ENCODE measurements around the gene MAP1S. TPM values are rescaled to one million over a fixed set of nuclear protein-coding genes. Genes with fewer than 3 reads are reported as not detected.
A peak's percentile ranks its signal among the peaks of the same experiment; 100 is the strongest.

Gene MAP1S
- polyA plus RNA-seq, 4 donors = 18.0 to 26.4 (median 21.9) TPM

DNA sequence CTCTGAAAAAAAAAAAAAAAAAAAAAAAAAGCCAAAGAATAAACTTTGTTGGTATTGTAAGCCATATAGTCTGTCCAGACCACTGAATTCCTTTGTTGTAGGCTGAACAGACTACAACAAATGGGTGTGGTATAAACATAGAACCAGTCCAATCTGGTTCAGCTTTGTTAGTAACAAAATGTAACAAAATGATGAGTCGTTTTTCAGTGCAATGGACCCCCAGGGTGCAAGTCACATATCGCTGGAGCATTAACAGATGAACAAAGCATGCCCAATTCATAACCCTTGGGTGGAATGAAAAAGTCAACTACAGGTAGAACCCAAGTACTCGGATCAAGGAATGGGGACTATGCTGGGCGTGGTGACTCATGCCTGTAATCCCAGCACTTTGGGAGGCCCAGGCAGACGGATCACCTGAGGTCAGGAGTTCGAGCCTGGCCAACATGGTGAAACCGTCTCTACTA is 18.4 kb downstream of the MAP1S start:
- Histone ChIP-seq H3K36me3 (ENCODE audit: control insufficient read depth in 3 of 3, insufficient read depth in 2 of 3, low read depth in 1 of 3, low read length in 3 of 3) (peaks cover 4 to 35% (median 8%) of the 10 kb centered on the region in 3 donors), H3K4me1 (ENCODE audit: control insufficient read depth in 3 of 3, insufficient read depth in 2 of 3, low read depth in 1 of 3, low read length in 2 of 3) (no peaks in the 10 kb centered on the region), H3K27ac (ENCODE audit: low read depth in 1 of 3, low read length in 2 of 3) (no peak overlapping the region), H3K4me3 (ENCODE audit: low read depth in 1 of 3, low read length in 3 of 3) (no peak overlapping the region), H3K27me3 (ENCODE audit: control insufficient read depth in 3 of 3, insufficient read depth in 3 of 3, low read length in 3 of 3) (no peaks in the 10 kb centered on the region), H3K9me3 (ENCODE audit: control insufficient read depth in 2 of 2, insufficient read depth in 1 of 2, low read depth in 1 of 2, low read length in 1 of 2) (peaks cover 0 to 11% of the 10 kb centered on the region in 2 donors)
- WGBS, 3 donors = 80 to 85% (median 83%) methylated on average over 7 of the region's 7 CpGs
- DNase-seq (no peak), FAIRE-seq (no peak)

GRCh38 chr19:17739121-17739875 is 20.0 kb downstream of the MAP1S start:
- Histone ChIP-seq H3K36me3 (ENCODE audit: control insufficient read depth in 3 of 3, insufficient read depth in 2 of 3, low read depth in 1 of 3, low read length in 3 of 3) (peaks cover 0 to 19% (median 4%) of the 10 kb centered on the region in 3 donors), H3K4me3 (ENCODE audit: low read depth in 1 of 3, low read length in 3 of 3) (no peak overlapping the region), H3K27me3 (ENCODE audit: control insufficient read depth in 3 of 3, insufficient read depth in 3 of 3, low read length in 3 of 3) (no peaks in the 10 kb centered on the region), H3K4me1 (ENCODE audit: control insufficient read depth in 3 of 3, insufficient read depth in 2 of 3, low read depth in 1 of 3, low read length in 2 of 3) (no peaks in the 10 kb centered on the region), H3K27ac (ENCODE audit: low read depth in 1 of 3, low read length in 2 of 3) (no peak overlapping the region), H3K9me3 (ENCODE audit: control insufficient read depth in 2 of 2, insufficient read depth in 1 of 2, low read depth in 1 of 2, low read length in 1 of 2) (peaks cover 0 to 11% of the 10 kb centered on the region in 2 donors)
- FAIRE-seq (no peak), DNase-seq (no peak)
- WGBS, 3 donors = 63 to 82% (median 80%) methylated on average over 17 to 18 of the region's 18 CpGs

DNA sequence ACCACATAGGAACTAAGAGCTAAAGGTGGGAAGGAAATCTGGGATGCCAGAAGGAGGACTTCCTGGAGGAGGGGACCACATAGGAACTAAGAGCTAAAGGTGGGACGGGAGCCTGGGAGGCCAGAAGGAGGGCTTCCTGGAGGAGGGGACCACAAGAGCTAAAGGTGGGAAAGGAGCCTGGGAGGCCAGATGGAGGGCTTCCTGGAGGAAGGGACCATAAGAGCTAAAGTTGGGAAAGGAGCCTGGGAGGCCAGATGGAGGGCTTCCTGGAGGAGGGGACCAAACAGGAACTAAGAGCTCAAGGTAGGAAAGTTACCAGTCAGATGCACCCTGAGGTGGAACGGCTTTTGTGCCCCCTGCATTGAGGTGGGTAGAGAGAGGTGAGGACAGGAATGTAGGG is 22.2 kb downstream of the MAP1S start:
- Histone ChIP-seq H3K27me3 (ENCODE audit: control insufficient read depth in 3 of 3, insufficient read depth in 3 of 3, low read length in 3 of 3) (peaks cover 0 to 2% (median 0%) of the 10 kb centered on the region in 3 donors), H3K9me3 (ENCODE audit: control insufficient read depth in 2 of 2, insufficient read depth in 1 of 2, low read depth in 1 of 2, low read length in 1 of 2) (peaks cover 0 to 11% of the 10 kb centered on the region in 2 donors), H3K27ac (ENCODE audit: low read depth in 1 of 3, low read length in 2 of 3) (no peak overlapping the region), H3K4me3 (ENCODE audit: low read depth in 1 of 3, low read length in 3 of 3) (no peak overlapping the region), H3K36me3 (ENCODE audit: control insufficient read depth in 3 of 3, insufficient read depth in 2 of 3, low read depth in 1 of 3, low read length in 3 of 3) (peaks cover 0 to 4% (median 0%) of the 10 kb centered on the region in 3 donors), H3K4me1 (ENCODE audit: control insufficient read depth in 3 of 3, insufficient read depth in 2 of 3, low read depth in 1 of 3, low read length in 2 of 3) (no peaks in the 10 kb centered on the region)
- 83 to 94% (median 89%) methylated on average over 2 of the region's 2 CpGs for WGBS, 3 donors
- FAIRE-seq (no peak), DNase-seq (no peak)

DNA sequence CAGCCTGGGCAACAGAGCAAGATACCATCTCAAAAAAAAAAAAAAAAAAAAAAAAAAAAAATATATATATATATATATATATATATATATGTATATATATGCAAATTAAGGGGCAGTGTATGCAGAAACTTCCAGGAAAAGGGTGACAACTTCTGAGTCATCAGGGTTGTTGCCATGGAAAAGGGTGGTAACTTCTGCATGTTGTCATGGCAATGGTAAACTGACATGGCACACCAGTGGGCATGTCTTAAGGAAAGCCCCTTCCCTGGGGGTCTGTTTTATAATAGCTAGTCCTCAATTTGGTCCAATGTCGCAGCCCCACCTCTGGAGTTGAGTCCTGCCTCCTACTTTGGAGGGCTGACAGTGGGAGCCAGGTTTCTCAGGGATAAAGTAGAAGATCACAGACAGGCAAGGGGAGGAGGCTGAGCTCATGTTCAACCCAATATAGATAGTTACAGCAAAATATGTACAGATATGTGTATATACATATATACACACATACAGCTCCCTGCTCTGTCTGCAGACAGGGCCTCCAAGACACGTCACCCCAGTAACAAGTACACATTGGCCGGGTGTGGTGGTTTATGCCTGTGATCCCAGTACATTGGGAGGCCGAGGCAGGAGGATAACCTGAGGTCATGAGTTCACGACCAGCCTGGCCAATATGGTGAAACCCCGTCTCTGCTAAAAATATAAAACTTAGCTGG is 24.7 kb downstream of the MAP1S start:
- Histone ChIP-seq H3K27ac (ENCODE audit: low read depth in 1 of 3, low read length in 2 of 3) (no peak overlapping the region), H3K4me1 (ENCODE audit: control insufficient read depth in 3 of 3, insufficient read depth in 2 of 3, low read depth in 1 of 3, low read length in 2 of 3) (peaks cover 0 to 5% (median 0%) of the 10 kb centered on the region in 3 donors), H3K36me3 (ENCODE audit: control insufficient read depth in 3 of 3, insufficient read depth in 2 of 3, low read depth in 1 of 3, low read length in 3 of 3) (no peaks in the 10 kb centered on the region), H3K4me3 (ENCODE audit: low read depth in 1 of 3, low read length in 3 of 3) (no peak overlapping the region), H3K9me3 (ENCODE audit: control insufficient read depth in 2 of 2, insufficient read depth in 1 of 2, low read depth in 1 of 2, low read length in 1 of 2) (peaks cover 0 to 11% of the 10 kb centered on the region in 2 donors), H3K27me3 (ENCODE audit: control insufficient read depth in 3 of 3, insufficient read depth in 3 of 3, low read length in 3 of 3) (peaks cover 0 to 21% (median 0%) of the 10 kb centered on the region in 3 donors)
- no peak for DNase-seq
- WGBS, 3 donors = 68 to 75% (median 71%) methylated on average over 6 of the region's 6 CpGs
- no peak for FAIRE-seq

DNA sequence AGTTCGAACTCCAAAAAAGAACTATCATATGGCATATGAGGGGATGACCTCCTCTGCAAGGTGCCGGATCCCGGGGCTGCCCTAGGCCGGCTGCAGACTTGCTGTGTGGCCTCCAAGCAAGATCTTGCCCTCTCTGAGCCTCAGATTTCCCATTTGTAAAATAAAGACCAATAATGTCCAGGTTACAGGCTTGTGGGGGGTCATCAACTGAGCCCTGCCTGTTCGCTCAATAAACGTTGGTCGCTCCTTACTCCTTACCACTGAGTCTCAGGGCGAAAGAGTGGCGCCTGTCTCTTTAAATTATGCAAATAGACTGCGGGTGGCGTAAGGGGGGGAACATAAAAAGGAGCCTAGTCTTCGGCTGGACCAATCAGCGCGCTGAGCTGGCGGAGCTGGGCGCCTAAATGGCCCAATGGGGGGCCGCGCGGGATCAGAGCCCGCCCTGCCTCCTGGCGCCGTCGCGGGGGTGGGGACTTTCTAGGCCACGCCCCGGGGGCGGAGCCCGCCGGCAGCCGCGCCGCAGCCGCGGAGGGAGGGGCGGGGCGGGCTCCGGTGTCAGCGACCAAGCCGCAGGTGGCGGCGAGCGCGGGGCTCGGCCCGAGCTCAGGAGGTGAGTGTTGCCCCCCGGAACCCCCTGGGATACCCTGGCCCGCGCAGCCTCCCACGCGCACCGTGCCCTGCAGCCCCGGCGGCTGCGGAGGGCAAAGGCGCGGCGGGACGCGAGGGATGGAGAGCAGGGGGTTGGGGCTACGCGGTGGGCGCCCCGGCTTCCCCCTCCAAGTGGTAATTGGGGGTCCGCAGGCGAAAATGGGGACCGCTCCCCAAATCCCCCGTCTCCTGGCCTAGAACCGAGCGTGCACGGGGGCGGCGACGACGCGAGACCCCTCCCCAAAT is 28.2 kb downstream of the MAP1S start:
- Histone ChIP-seq H3K27ac (ENCODE audit: low read depth in 1 of 3, low read length in 2 of 3) (no peak overlapping the region), H3K4me3 (ENCODE audit: low read depth in 1 of 3, low read length in 3 of 3) (peak overlapping the region; percentile 31 to 45 (median 32)), H3K27me3 (ENCODE audit: control insufficient read depth in 3 of 3, insufficient read depth in 3 of 3, low read length in 3 of 3) (peaks cover 0 to 21% (median 0%) of the 10 kb centered on the region in 3 donors), H3K36me3 (ENCODE audit: control insufficient read depth in 3 of 3, insufficient read depth in 2 of 3, low read depth in 1 of 3, low read length in 3 of 3) (no peaks in the 10 kb centered on the region), H3K9me3 (ENCODE audit: control insufficient read depth in 2 of 2, insufficient read depth in 1 of 2, low read depth in 1 of 2, low read length in 1 of 2) (no peaks in the 10 kb centered on the region), H3K4me1 (ENCODE audit: control insufficient read depth in 3 of 3, insufficient read depth in 2 of 3, low read depth in 1 of 3, low read length in 2 of 3) (peaks cover 0 to 5% (median 0%) of the 10 kb centered on the region in 3 donors)
- DNase-seq = peak; percentile 92 to 95
- WGBS, 3 donors = 6 to 12% (median 8%) methylated on average over 41 to 75 of the region's 75 CpGs
- no peak for FAIRE-seq

GRCh38 chr19:17748884-17749638 is 29.8 kb downstream of the MAP1S start:
- Histone ChIP-seq H3K9me3 (ENCODE audit: control insufficient read depth in 2 of 2, insufficient read depth in 1 of 2, low read depth in 1 of 2, low read length in 1 of 2) (no peaks in the 10 kb centered on the region), H3K27me3 (ENCODE audit: control insufficient read depth in 3 of 3, insufficient read depth in 3 of 3, low read length in 3 of 3) (peaks cover 0 to 21% (median 0%) of the 10 kb centered on the region in 3 donors), H3K27ac (ENCODE audit: low read depth in 1 of 3, low read length in 2 of 3) (no peak overlapping the region), H3K4me3 (ENCODE audit: low read depth in 1 of 3, low read length in 3 of 3) (no peak overlapping the region), H3K4me1 (ENCODE audit: control insufficient read depth in 3 of 3, insufficient read depth in 2 of 3, low read depth in 1 of 3, low read length in 2 of 3) (peaks cover 0 to 5% (median 0%) of the 10 kb centered on the region in 3 donors), H3K36me3 (ENCODE audit: control insufficient read depth in 3 of 3, insufficient read depth in 2 of 3, low read depth in 1 of 3, low read length in 3 of 3) (no peaks in the 10 kb centered on the region)
- WGBS, 3 donors = 49 to 68% (median 49%) methylated on average over 6 of the region's 6 CpGs
- no peak for DNase-seq
- no peak for FAIRE-seq

DNA sequence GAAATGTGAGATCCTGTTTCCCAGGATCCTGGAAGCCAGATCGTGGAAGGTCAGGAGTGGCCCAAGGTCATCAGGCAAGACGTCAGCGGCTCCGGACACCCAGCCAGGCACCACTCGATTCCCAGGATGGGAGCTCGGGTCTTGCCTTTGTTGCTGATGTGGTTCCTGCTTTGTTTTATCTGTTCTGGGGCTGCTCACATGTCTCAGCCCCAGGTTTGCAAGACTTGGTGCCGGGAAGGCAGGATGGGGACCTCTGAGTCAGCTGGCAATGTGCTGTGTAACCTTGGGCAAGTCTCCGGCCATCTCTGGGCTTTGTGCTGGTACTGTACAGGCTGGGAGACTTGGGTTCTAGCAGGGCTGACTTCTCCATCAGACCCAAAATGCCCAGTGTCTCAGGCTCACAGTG is 30.6 kb downstream of the MAP1S start:
- Histone ChIP-seq H3K9me3 (ENCODE audit: control insufficient read depth in 2 of 2, insufficient read depth in 1 of 2, low read depth in 1 of 2, low read length in 1 of 2) (no peaks in the 10 kb centered on the region), H3K27ac (ENCODE audit: low read depth in 1 of 3, low read length in 2 of 3) (no peak overlapping the region), H3K4me3 (ENCODE audit: low read depth in 1 of 3, low read length in 3 of 3) (no peak overlapping the region), H3K4me1 (ENCODE audit: control insufficient read depth in 3 of 3, insufficient read depth in 2 of 3, low read depth in 1 of 3, low read length in 2 of 3) (peaks cover 0 to 5% (median 0%) of the 10 kb centered on the region in 3 donors), H3K36me3 (ENCODE audit: control insufficient read depth in 3 of 3, insufficient read depth in 2 of 3, low read depth in 1 of 3, low read length in 3 of 3) (no peaks in the 10 kb centered on the region), H3K27me3 (ENCODE audit: control insufficient read depth in 3 of 3, insufficient read depth in 3 of 3, low read length in 3 of 3) (peaks cover 0 to 21% (median 0%) of the 10 kb centered on the region in 3 donors)
- no peak for DNase-seq
- FAIRE-seq = no peak
- 5 to 34% (median 19%) methylated on average over 8 of the region's 8 CpGs for WGBS, 3 donors
